ENCODE data around the gene ESYT2.
A peak's percentile ranks its signal among the peaks of the same experiment; 100 is the strongest.
"Not testable (repeated sequence)": the region's sequence is repeated elsewhere in the genome, so short reads cannot be mapped to it uniquely, and the experiment has no call there.

Gene ESYT2

DNA sequence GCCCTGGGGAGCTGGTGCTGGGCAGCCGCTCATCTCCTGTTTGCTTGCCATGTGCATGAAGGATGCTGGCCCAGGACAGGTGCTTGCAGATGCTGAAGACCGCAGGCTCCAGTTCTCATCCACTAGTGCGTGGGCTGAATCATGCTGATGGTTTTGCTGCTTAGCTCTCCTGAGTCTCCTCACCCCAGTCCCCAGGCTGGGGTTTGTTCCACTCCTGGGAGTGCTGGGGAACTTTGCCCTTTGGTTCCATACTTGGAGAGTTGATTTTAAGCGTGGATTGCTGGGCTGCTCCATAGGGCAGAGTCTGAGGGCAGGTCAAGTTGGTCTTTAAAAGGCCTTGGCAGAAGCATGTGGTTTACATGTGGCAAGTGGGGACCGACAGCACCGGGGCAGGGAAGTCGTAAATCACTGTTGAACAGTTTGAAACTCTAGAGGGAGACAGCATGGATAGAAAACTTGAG is 36.2 kb upstream of the ESYT2 start:
- TF ChIP-seq Cebpa-rat (IDR thresholded peaks at IDR 0.05) = no peak
- Histone ChIP-seq H3K27me3 (no peaks in the 10 kb centered on the region), H4K20me1 (peaks cover 23% of the 10 kb centered on the region; the same call in 1 of the 2 replicates), H3K36me3 (peaks cover 6% of the 10 kb centered on the region), H3K27ac (no peak overlapping the region), H3K9ac (0 out of 2 replicates have a peak overlapping the region, but pooled peaks have one; percentile 9), H3K9me3 (no peaks in the 10 kb centered on the region), H3K4me2 (peak overlapping the region; percentile 82; the same call in 1 of the 2 replicates), H3K4me1 (peaks cover 75% of the 10 kb centered on the region), H3K4me3 (no peak overlapping the region)

GRCh38 chr7:158864833-158865232 is 35.5 kb upstream of the ESYT2 start:
- H3K4me1 ChIP-seq = peaks cover 74% of the 10 kb centered on the region
- peaks cover 23% of the 10 kb centered on the region; the same call in 1 of the 2 replicates for H4K20me1 ChIP-seq
- peaks cover under 1% of the 10 kb centered on the region for H3K36me3 ChIP-seq
- H3K4me3 ChIP-seq = no peak overlapping the region
- TF ChIP-seq Cebpa-rat (IDR thresholded peaks at IDR 0.05) = no peak
- peak overlapping the region; percentile 82 for H3K4me2 ChIP-seq
- 0 out of 2 replicates have a peak overlapping the region, but pooled peaks have one; percentile 9 for H3K9ac ChIP-seq
- H3K27ac ChIP-seq = no peak overlapping the region
- H3K27me3 ChIP-seq = no peaks in the 10 kb centered on the region
- H3K9me3 ChIP-seq = no peaks in the 10 kb centered on the region

- Histone ChIP-seq H3K4me1 (peaks cover 75% of the 10 kb centered on the region), H3K27me3 (no peaks in the 10 kb centered on the region), H3K27ac (0 out of 2 replicates have a peak overlapping the region, but pooled peaks have one; percentile 72), H3K4me3 (peak overlapping the region; percentile 64; the same call in 1 of the 2 replicates), H3K9me3 (no peaks in the 10 kb centered on the region), H3K9ac (peak overlapping the region; percentile 73; the same call in 1 of the 2 replicates), H4K20me1 (peaks cover 23% of the 10 kb centered on the region; the same call in 1 of the 2 replicates), H3K36me3 (no peaks in the 10 kb centered on the region), H3K4me2 (peak overlapping the region; percentile 82)
- TF ChIP-seq Cebpa-rat (IDR thresholded peaks at IDR 0.05) = no peak
These were observed 35.2 kb upstream of the ESYT2 start for GRCh38 chr7:158864507-158864820.

DNA sequence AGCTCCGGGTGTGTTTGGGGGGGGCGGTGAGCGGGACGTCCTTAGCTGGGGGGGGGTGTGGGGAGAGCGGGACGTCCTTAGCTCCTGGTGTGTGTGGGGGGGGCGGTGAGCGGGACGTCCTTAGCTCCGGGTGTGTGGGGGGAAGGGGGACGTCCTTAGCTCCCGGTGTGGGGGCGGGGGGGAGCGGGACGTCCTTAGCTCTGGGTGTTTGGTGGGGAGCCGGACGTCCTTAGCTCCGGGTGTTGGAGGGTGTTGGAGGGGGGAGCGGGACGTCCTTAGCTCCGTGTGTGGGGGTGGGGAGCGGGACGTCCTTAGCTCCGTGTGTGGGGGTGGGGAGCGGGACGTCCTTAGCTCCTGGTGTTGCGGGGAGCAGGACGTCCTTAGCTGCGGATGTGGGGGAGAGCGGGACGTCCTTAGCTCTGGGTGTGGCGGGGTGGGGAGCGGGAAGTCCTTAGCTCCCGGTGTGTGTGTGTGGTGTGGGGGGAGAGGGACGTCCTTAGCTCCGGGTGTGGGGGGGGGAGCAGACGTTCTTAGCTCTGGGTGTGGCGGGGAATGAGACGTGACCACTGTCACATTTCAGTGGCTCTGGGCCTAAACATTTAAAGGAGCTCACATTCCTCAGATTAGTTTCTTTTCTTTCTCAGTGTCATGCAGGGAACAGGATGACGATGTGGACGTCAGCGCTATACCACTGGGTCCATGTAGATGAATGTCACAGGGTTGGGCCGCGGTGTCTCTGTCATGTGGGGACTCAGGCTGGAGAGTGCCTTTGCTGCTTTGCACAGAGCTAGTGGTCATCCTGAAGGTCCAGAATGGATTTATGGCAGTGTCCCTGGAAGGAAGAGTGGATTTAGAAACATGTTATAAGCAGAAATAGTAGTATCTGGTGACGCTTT is 34.5 kb upstream of the ESYT2 start:
- H3K27ac ChIP-seq = peak overlapping the region; percentile 72

DNA sequence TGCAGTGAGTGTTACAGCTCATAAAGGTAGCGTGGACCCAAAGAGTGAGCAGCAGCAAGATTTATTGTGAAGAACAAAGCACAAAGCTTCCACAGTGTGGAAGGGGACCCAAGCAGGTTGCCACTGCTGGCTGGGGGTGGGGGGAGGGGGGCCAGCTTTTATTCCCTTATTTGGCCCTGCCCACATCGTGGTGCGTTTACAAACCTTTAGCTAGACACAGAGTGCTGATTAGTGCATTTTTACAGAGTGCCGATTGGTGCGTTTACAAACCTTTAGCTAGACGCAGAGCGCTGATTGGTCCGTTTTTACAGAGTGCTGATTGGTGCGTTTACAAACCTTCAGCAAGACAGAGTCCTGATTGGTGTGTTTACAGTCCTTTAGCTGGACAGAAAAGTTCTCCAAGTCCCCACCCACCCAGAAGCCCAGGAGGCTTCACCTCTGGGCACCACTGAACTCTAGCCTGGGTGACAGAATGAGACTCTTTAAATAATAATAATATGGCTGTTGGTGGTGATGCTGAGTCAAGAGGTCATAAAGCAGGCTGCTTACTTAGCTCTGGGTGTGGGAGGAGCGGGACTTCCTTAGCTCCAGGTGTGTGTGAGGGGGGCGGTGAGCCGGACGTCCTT is 33.8 kb upstream of the ESYT2 start:
- H3K27ac ChIP-seq, H3K9ac ChIP-seq, H3K27me3 ChIP-seq, H3K36me3 ChIP-seq, H3K9me3 ChIP-seq, H4K20me1 ChIP-seq: not testable (repeated sequence)
- peak overlapping the region; percentile 43 for H3K4me2 ChIP-seq
- peak overlapping the region; percentile 64; the same call in 1 of the 2 replicates for H3K4me3 ChIP-seq
- peaks cover 73% of the 10 kb centered on the region for H3K4me1 ChIP-seq

More for the DNA sequence above, 34.5 kb upstream of the ESYT2 start:
- Histone ChIP-seq H3K4me1 (peaks cover 75% of the 10 kb centered on the region), H3K9ac (peak overlapping the region; percentile 73; the same call in 1 of the 2 replicates), H3K4me2 (peak overlapping the region; percentile 82), H3K36me3 (no peaks in the 10 kb centered on the region), H3K9me3 (no peaks in the 10 kb centered on the region), H3K4me3 (peak overlapping the region; percentile 64), H4K20me1 (peaks cover 17% of the 10 kb centered on the region; the same call in 1 of the 2 replicates), H3K27me3 (no peaks in the 10 kb centered on the region)
- TF ChIP-seq Cebpa-rat (IDR thresholded peaks at IDR 0.05) = no peak

GRCh38 chr7:158861936-158862704 is 32.8 kb upstream of the ESYT2 start:
- Histone ChIP-seq H4K20me1 (no peaks in the 10 kb centered on the region), H3K4me3 (no peak overlapping the region), H3K36me3 (no peaks in the 10 kb centered on the region), H3K27me3 (no peaks in the 10 kb centered on the region), H3K9ac (no peak overlapping the region), H3K4me2 (no peak overlapping the region), H3K9me3 (no peaks in the 10 kb centered on the region), H3K4me1 (peaks cover 73% of the 10 kb centered on the region), H3K27ac (no peak overlapping the region)
- no peak for TF ChIP-seq Cebpa-rat (IDR thresholded peaks at IDR 0.05)

GRCh38 chr7:158861004-158861787 is 31.9 kb upstream of the ESYT2 start:
- peaks cover 67% of the 10 kb centered on the region for H3K4me1 ChIP-seq
- peak overlapping the region; percentile 45 for H3K4me2 ChIP-seq
- H3K9me3 ChIP-seq = no peaks in the 10 kb centered on the region
- H3K9ac ChIP-seq = 0 out of 2 replicates have a peak overlapping the region, but pooled peaks have one; percentile 34
- no peak overlapping the region for H3K27ac ChIP-seq
- H3K4me3 ChIP-seq = no peak overlapping the region
- no peaks in the 10 kb centered on the region for H3K27me3 ChIP-seq
- no peaks in the 10 kb centered on the region for H4K20me1 ChIP-seq
- TF ChIP-seq Cebpa-rat (IDR thresholded peaks at IDR 0.05) = no peak
- H3K36me3 ChIP-seq = no peaks in the 10 kb centered on the region

DNA sequence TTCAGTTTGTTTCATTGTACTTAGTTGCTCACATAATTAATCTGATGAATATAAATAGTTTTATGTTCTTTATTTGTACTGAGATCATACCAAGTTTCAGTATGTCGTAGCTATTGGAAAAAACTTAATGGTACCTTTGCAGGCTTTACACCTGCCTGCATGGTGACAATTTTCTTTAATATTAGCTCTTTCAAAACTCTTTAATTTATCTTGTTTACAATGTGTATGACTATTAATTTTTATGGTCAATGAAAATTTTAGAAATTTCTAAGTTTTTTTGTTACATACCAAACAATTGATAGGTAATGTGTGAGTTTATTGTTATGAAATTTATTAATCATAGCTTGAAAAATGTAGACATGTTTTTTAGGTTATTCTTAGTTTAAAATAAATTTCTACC is 31.1 kb upstream of the ESYT2 start:
- Histone ChIP-seq H4K20me1 (no peaks in the 10 kb centered on the region), H3K9ac (no peak overlapping the region), H3K9me3 (no peaks in the 10 kb centered on the region), H3K4me3 (no peak overlapping the region), H3K27me3 (no peaks in the 10 kb centered on the region), H3K27ac (no peak overlapping the region), H3K4me1 (peaks cover 66% of the 10 kb centered on the region), H3K4me2 (no peak overlapping the region), H3K36me3 (no peaks in the 10 kb centered on the region)
- TF ChIP-seq Cebpa-rat (IDR thresholded peaks at IDR 0.05) = no peak

Data from BLaER1 (cell line).